Ammon's horn (tissue), 1 donor: ENCODE measurements around the gene GPR15LG.
"Not testable (repeated sequence)": the region's sequence is repeated elsewhere in the genome, so short reads cannot be mapped to it uniquely, and the experiment has no call there.

ENCODE experiments used
- DNase-seq: peaks from one replicate; pipeline ENCODE4 v3.0.0-alpha.2; 2016; ENCODE audit warnings: low spot score

GPR15LG gene

GRCh38 chr10:84173501-84173929 is at the start of gene GPR15LG:
Gene GPR15LG (plus strand): TSS chr10:84173801. CDS start chr10:84173852, 51 bp downstream.
- no peak for DNase-seq

- DNase-seq, result not testable (repeated sequence)
Observed at GRCh38 chr10:84125910-84126784, 47.5 kb upstream of the GPR15LG start.

- no peak for DNase-seq
Observed at GRCh38 chr10:84126785-84127167, 46.8 kb upstream of the GPR15LG start.

GRCh38 chr10:84135836-84136235 is 37.8 kb upstream of the GPR15LG start:
- DNase-seq, result no peak

- no peak for DNase-seq
Observed at GRCh38 chr10:84137811-84138210, 35.8 kb upstream of the GPR15LG start.

- no peak for DNase-seq
Observed at GRCh38 chr10:84138478-84139125, 35.0 kb upstream of the GPR15LG start.

- peak; percentile 99 for DNase-seq
Observed at GRCh38 chr10:84139126-84140035, 34.2 kb upstream of the GPR15LG start, which contains the start of gene GHITM. Gene GHITM (plus strand): TSS chr10:84139509. CDS start chr10:84141501, 1,992 bp downstream.

GRCh38 chr10:84140036-84140379 is 33.6 kb upstream of the GPR15LG start:
- peak; percentile 19 for DNase-seq

GRCh38 chr10:84147347-84147746 is 26.3 kb upstream of the GPR15LG start:
- no peak for DNase-seq

- DNase-seq, result peak; percentile 71
Observed at GRCh38 chr10:84148006-84148597, 25.5 kb upstream of the GPR15LG start.

- no peak for DNase-seq
Observed at GRCh38 chr10:84149854-84150253, 23.7 kb upstream of the GPR15LG start.

GRCh38 chr10:84152769-84153168 is 20.8 kb upstream of the GPR15LG start:
- no peak for DNase-seq

- no peak for DNase-seq
Observed at GRCh38 chr10:84155521-84155920, 18.1 kb upstream of the GPR15LG start.

GRCh38 chr10:84156009-84156408 is 17.6 kb upstream of the GPR15LG start:
- DNase-seq, result no peak

- DNase-seq, result no peak
Observed at GRCh38 chr10:84156768-84157167, 16.8 kb upstream of the GPR15LG start.

- DNase-seq, result no peak
Observed at GRCh38 chr10:84158061-84158460, 15.5 kb upstream of the GPR15LG start.

GRCh38 chr10:84158550-84158949 is 15.1 kb upstream of the GPR15LG start:
- no peak for DNase-seq

- no peak for DNase-seq
Observed at GRCh38 chr10:84159076-84159685, 14.4 kb upstream of the GPR15LG start.

GRCh38 chr10:84160663-84161362 is 12.8 kb upstream of the GPR15LG start:
- DNase-seq, result no peak

GRCh38 chr10:84163996-84164395 is 9.6 kb upstream of the GPR15LG start:
- DNase-seq, result no peak

- DNase-seq, result no peak
Observed at GRCh38 chr10:84164442-84164841, 9.2 kb upstream of the GPR15LG start.
